GM12874 (cell line): ENCODE measurements around the gene ABCC1.
A peak's percentile ranks its signal among the peaks of the same experiment; 100 is the strongest.

ENCODE experiments used
- TF ChIP-seq, protein P1 (sequence below): IDR thresholded peaks from 2 replicates; pipeline ENCODE4 v1.5.1; 2011; ENCODE audit warnings: low read depth, mild to moderate bottlenecking, control low read depth, low read length, moderate library complexity; ENCODE audit not compliant: insufficient read depth

Gene ABCC1

DNA sequence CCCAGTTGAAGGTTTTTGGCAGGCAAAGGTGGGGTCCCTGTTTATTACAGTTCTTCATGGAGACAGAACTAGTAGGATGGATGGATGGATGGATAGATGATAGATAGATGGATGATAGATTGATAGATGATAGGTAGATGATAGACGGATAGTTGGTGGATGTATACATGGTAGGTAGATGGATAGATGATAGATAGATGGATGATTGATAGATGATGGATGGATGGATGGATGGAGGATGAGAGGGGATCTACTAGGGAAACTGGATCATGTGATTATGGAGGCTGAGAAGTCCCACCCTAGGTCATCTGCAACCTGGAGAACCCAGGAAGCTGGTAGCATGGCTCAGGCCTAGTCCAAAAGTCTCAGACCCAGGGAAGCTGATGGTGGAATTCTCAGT is 88.6 kb downstream of the ABCC1 start:
- TF ChIP-seq, protein P1, sequence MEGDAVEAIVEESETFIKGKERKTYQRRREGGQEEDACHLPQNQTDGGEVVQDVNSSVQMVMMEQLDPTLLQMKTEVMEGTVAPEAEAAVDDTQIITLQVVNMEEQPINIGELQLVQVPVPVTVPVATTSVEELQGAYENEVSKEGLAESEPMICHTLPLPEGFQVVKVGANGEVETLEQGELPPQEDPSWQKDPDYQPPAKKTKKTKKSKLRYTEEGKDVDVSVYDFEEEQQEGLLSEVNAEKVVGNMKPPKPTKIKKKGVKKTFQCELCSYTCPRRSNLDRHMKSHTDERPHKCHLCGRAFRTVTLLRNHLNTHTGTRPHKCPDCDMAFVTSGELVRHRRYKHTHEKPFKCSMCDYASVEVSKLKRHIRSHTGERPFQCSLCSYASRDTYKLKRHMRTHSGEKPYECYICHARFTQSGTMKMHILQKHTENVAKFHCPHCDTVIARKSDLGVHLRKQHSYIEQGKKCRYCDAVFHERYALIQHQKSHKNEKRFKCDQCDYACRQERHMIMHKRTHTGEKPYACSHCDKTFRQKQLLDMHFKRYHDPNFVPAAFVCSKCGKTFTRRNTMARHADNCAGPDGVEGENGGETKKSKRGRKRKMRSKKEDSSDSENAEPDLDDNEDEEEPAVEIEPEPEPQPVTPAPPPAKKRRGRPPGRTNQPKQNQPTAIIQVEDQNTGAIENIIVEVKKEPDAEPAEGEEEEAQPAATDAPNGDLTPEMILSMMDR, result no peak

DNA sequence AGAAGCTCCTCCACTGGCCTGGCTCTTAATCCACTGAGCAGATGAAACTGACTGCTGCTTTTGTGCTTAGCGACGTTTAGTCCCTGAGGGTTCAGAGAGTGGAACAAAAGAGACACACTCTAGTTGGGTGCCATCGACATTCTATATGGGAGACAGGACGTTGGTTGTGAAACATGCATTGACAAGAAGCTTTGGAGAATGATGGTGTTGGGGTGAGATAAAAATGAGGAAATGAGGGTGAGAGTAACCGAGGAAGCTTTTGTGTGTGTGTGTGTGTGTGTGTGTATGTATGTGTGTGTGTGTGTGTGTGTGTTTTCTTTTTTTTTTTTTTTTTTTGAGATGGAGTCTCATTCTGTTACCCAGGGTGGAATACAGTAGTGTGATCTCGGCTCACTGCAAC is 89.5 kb downstream of the ABCC1 start:
- TF ChIP-seq, protein P1, result no peak

DNA sequence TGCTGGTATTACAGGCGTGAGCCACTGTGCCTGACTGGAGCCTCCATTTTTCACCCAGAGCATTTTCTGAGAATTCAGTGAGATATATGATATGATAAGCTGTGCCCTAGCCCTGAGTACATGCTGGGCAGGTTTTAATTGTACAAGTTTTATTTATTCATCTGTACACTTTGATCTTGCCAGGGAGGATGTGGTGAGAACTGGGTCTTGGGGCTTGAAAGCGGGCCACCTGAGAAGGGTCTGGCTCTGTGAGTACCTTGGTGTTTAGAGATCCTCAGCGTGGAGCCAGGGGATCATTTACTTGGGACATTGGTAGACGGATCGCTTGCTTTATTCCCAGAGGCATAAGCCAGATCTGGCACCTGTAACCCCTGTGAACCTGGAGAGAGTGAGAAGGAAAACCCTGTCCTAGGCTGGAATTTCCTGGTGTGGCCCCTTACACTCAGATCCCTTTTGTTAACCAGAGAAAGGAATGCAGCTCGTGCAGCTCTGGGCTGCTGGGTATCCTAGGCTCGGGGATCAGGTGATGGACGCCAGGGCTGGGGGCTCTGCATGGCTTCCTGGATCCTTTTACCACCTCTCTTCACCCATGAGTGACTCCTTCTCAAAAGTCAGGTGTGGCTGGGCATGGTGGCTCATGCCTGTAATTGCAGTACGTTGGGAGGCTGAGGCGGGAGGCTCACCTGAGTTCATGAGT is 91.9 kb downstream of the ABCC1 start:
- TF ChIP-seq, protein P1, result no peak

DNA sequence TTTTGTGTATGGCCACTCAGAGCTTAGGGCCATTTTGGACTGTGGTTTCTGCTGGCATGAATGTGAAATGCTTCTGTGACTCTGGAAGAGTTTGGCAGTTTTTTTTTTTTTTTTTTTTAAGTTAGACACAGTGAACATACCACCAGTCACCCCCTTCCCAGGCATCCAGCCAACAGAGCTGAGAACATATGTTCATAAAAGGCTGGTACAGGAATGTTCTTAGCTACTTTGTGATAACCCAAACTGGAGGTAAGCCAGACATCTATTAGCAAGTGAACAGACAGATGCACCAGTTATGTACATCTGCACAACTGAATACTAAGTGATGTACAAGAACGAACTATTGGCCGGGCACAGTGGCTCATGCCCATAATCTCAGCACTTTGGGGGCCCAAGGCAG is 92.7 kb downstream of the ABCC1 start:
- TF ChIP-seq, protein P1, result no peak

DNA sequence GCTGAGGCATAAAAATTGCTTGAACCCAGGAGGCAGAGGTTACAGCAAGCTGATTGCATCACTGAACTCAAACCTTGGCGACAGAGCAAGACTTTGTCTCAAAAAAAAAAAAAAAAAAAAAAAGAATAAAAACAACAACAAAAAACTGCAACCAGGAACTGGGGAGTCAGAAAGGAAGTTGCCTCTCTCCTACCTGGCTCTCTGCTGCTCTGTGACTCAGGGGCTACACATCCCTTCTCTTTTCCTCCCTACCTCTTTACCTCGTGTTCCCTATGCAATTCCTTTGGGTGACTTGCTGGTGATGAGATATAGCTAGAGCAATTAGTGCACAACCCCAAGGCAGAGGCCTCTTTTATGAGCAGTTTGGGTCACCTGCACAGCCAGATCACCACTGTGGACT is 95.9 kb downstream of the ABCC1 start:
- TF ChIP-seq, protein P1, result no peak

DNA sequence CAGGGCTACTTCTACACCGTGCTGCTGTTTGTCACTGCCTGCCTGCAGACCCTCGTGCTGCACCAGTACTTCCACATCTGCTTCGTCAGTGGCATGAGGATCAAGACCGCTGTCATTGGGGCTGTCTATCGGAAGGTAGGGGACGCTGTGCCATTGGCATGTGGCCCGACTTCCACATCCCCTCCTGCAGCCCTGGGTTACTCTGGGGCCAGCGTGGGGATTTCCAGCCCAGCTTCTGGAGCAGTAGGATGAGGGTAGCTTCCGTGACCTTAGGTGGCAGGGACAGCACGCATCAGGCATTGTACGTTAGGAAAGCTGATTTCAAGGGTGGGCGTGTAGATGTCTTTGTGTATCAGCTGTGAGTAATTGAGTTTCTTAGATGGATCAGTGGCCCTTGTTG is 96.5 kb downstream of the ABCC1 start:
- TF ChIP-seq, protein P1, result peak; percentile 45; the same call in 1 of the 2 replicates

DNA sequence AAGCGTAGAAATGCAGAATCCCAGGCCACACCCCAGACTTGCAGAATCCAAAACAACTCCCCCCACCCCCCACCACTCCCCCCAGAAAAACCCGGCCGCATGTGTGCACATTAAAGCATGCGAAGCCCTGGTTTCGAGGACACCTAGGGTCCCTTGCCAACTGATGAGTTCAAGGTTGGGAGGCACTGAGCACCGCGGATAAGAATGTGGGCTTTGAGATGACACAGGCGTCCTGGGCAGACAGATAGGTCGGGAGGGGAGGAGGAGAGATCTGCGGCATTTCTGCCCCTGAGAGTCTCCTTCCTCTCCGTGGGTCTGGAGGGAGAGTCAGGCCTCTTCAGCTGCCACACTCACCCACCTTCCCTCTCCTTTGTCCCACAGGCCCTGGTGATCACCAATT is 98.3 kb downstream of the ABCC1 start:
- TF ChIP-seq, protein P1, result no peak
